Measurements from ENCODE around the gene ATP6V1B1. TPM values are rescaled to one million over a fixed set of nuclear protein-coding genes. Genes with fewer than 3 reads are reported as not detected.

The ATP6V1B1 gene
- total RNA-seq, 1 donor from 2014 or later, result not detected

DNA sequence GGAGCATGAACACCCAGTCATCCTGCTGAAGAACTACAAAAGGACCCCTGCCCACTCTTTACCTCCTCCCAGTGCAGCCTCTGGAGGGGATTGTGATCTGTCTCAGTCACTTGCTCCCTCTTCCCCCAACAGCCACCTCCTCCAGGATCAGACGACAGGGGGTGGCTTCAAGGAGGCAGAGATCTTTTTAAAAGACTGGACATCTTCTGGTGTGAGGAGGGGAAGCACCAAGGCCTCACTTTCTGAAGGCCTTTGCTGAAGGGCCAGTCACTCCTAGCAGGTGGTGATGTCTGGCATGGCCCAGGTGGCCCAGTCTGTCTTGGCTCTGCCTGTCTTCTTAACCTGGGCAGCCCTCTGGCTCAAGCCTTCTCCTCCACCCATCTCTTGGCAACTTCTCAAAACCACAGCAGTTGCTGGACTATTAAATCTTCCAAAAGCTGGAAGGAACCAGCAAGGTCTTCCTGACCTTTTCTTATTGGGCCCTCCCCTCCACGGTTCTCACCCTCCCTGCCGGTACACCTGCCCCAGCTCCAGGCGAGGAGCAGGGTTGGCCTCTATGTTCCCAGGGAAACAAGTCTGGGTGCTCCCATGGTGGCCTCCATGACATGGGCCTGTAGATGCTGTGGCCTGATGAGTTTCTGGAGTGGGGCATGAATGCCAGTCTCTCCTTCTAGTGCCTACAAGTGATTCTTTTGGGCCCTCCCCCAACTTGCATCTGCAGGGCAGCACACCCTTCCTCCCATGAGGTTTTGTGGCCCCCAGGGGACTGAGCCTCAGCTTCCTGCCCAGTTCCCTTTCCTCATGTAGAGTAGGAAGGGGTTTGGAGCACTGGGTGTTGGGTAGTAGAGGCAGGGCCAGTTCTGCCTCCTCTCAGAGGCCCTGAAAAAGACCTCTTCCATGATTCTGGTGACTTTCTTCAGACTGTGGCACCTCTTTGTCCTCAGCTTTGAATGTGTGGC is 5.0 kb upstream of the ATP6V1B1 start:
- peak; percentile 80 to 88 for DNase-seq (ENCODE audit: extremely low spot score in 2 of 2)
- Histone ChIP-seq H3K27ac (no peak overlapping the region), H3K36me3 (no peaks in the 10 kb centered on the region), H3K4me1 (no peaks in the 10 kb centered on the region), H3K4me3 (no peak overlapping the region), H3K9me3 (no peaks in the 10 kb centered on the region), H3K27me3 (no peaks in the 10 kb centered on the region)
- intact Hi-C loops (cut with DNase I), result no loop called here
- TF ChIP-seq POLR2A (IDR thresholded peaks at IDR 0.05), result no peak
- TF ChIP-seq POLR2AphosphoS5 (IDR thresholded peaks at IDR 0.05; ENCODE audit: insufficient read depth in 1 of 2, low read depth in 1 of 2), result no peak
- TF ChIP-seq, protein P1, sequence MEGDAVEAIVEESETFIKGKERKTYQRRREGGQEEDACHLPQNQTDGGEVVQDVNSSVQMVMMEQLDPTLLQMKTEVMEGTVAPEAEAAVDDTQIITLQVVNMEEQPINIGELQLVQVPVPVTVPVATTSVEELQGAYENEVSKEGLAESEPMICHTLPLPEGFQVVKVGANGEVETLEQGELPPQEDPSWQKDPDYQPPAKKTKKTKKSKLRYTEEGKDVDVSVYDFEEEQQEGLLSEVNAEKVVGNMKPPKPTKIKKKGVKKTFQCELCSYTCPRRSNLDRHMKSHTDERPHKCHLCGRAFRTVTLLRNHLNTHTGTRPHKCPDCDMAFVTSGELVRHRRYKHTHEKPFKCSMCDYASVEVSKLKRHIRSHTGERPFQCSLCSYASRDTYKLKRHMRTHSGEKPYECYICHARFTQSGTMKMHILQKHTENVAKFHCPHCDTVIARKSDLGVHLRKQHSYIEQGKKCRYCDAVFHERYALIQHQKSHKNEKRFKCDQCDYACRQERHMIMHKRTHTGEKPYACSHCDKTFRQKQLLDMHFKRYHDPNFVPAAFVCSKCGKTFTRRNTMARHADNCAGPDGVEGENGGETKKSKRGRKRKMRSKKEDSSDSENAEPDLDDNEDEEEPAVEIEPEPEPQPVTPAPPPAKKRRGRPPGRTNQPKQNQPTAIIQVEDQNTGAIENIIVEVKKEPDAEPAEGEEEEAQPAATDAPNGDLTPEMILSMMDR (IDR thresholded peaks at IDR 0.05), result no peak

DNA sequence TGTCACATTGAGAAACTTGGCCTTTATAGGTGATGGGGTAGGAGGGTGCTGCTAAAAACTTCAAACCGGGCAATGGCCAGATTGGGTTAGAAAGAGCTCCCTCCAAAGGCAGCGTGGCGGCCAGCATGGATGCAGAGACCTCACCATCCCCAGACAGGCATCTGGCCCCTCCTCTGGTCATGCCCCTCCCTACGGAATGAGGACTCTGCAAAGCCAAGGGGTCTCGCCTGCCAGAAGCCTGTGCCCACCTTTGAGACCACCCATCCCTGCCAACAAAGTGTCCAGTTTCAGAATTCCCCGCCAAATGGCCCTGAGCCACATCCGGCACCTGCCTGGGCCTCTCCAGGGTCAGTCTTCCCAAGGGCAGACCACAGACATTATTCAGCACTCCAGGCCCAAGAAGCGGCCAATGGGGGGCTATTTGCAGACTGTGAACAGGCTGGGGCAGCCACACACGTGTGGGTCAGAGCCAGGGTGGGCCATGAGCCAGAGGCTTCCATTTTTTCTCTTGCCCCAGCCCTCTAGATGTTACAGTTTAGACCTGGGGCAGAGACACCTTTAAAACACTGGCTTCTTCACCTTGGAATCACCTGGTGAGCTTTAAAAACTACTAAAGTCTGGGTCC is 4.2 kb upstream of the ATP6V1B1 start:
- DNase-seq (ENCODE audit: extremely low spot score in 2 of 2), result peak in 1 of 2 donors; percentile 62
- no peak overlapping the region for H3K4me3 ChIP-seq
- H3K4me1 ChIP-seq, result no peaks in the 10 kb centered on the region
- TF ChIP-seq POLR2A (IDR thresholded peaks at IDR 0.05) (no peak), POLR2AphosphoS5 (IDR thresholded peaks at IDR 0.05; ENCODE audit: insufficient read depth in 1 of 2, low read depth in 1 of 2) (no peak)
- TF ChIP-seq, protein P1 (IDR thresholded peaks at IDR 0.05), result no peak
- no peaks in the 10 kb centered on the region for H3K36me3 ChIP-seq
- H3K27ac ChIP-seq, result no peak overlapping the region
- intact Hi-C loops (cut with DNase I), result no loop called here
- H3K27me3 ChIP-seq, result no peaks in the 10 kb centered on the region
- no peaks in the 10 kb centered on the region for H3K9me3 ChIP-seq

DNA sequence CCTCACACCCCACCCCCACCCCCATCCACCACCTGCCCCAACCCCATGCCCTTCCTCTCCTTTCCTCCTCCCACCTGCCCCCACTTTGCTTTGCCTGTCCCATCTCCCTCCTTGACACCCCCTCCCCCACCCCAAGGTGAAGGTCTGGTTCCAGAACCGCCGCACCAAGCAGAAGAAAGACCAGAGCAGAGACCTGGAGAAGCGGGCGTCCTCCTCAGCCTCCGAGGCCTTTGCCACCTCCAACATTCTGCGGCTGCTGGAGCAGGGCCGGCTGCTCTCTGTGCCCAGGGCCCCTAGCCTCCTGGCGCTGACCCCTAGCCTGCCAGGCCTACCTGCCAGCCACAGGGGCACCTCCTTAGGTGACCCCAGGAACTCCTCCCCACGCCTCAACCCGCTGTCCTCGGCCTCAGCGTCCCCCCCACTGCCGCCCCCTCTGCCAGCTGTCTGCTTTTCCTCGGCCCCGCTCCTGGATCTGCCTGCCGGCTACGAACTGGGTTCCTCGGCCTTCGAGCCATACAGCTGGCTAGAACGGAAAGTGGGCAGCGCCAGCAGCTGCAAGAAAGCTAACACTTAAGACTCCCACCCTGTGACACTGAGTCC is 3.0 kb upstream of the ATP6V1B1 start:
- no peaks in the 10 kb centered on the region for H3K4me1 ChIP-seq
- TF ChIP-seq POLR2A (IDR thresholded peaks at IDR 0.05) (no peak), POLR2AphosphoS5 (IDR thresholded peaks at IDR 0.05; ENCODE audit: insufficient read depth in 1 of 2, low read depth in 1 of 2) (no peak)
- TF ChIP-seq, protein P1 (IDR thresholded peaks at IDR 0.05), result no peak
- no peaks in the 10 kb centered on the region for H3K9me3 ChIP-seq
- no peak overlapping the region for H3K4me3 ChIP-seq
- DNase-seq (ENCODE audit: extremely low spot score in 2 of 2), result peak in 1 of 2 donors; percentile 47
- H3K27ac ChIP-seq, result no peak overlapping the region
- no peaks in the 10 kb centered on the region for H3K36me3 ChIP-seq
- intact Hi-C loops (cut with DNase I), result no loop called here
- H3K27me3 ChIP-seq, result no peaks in the 10 kb centered on the region

DNA sequence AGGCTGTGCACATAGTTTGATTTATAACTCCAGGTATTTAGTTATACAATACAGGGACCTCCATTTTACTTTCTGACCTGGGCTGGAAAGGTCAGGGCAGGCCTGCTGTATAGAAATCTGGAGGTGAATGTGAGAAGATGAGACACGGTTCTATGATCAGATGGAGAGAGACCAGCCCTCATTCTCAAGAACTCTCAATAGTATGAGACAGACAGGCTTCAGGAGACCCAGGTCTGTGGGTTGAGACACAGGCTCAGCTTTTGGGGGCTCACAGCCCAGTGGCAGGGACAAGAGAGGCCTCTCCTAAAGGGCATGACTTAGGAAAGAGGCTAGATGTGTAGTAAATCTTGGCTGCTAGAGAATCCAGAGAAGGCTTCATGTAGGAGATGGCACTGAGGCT is 719 bp upstream of the ATP6V1B1 start:
- peak; percentile 34 to 54 for DNase-seq (ENCODE audit: extremely low spot score in 2 of 2)
- H3K27ac ChIP-seq, result no peak overlapping the region
- no peaks in the 10 kb centered on the region for H3K27me3 ChIP-seq
- H3K4me3 ChIP-seq, result no peak overlapping the region
- no peaks in the 10 kb centered on the region for H3K9me3 ChIP-seq
- intact Hi-C loops (cut with DNase I), result no loop called here
- TF ChIP-seq POLR2A (IDR thresholded peaks at IDR 0.05) (no peak), POLR2AphosphoS5 (IDR thresholded peaks at IDR 0.05; ENCODE audit: insufficient read depth in 1 of 2, low read depth in 1 of 2) (no peak)
- TF ChIP-seq, protein P1 (IDR thresholded peaks at IDR 0.05), result no peak
- no peaks in the 10 kb centered on the region for H3K4me1 ChIP-seq
- no peaks in the 10 kb centered on the region for H3K36me3 ChIP-seq
